Body of pancreas (tissue), 4 donors: ENCODE measurements around the gene DSCAM. TPM values are rescaled to one million over a fixed set of nuclear protein-coding genes. Genes with fewer than 3 reads are reported as not detected.

Experiments
- ATAC-seq: fragments of 150-250 bp; one replicate; pipeline ENCODE4 v1.9.1; 2016
- DNase-seq, 4 donors: peaks; one replicate each; pipeline ENCODE4 v3.0.0-alpha.2; 2019
- H3K27ac ChIP-seq, 4 donors: fragments of 200-600 bp; sonication (generic); 1 replicate in 3 of 4; 2 replicates in 1 of 4; pipeline versions ENCODE4 v1.5.1 to v1.6.1; 2016 to 2019; ENCODE audit warnings: mild to moderate bottlenecking in 1 of 4, mixed read lengths in 1 of 4, moderate library complexity in 1 of 4
- H3K27me3 ChIP-seq, 2 donors: fragments of 200-600 bp; sonication (generic); one replicate each; pipeline ENCODE4 v1.6.0; 2016; ENCODE audit warnings: mild to moderate bottlenecking in 1 of 2
- H3K36me3 ChIP-seq, 2 donors: fragments of 200-600 bp; sonication (generic); replicated peaks in 1 of 2; 2 replicates each; pipeline ENCODE4 v1.5.1; 2016; ENCODE audit warnings: low read depth in 2 of 2; ENCODE audit not compliant: insufficient read depth in 1 of 2
- H3K4me1 ChIP-seq: fragments of 200-600 bp; sonication (generic); one replicate; pipeline ENCODE4 v1.6.0; 2016
- H3K4me3 ChIP-seq, 2 donors: fragments of 200-600 bp; sonication (generic); 1 replicate in 1 of 2; 2 replicates in 1 of 2; pipeline ENCODE4 v1.5.1; 2016 to 2019
- H3K9me3 ChIP-seq, 3 donors: fragments of 200-600 bp; sonication (generic); 1 replicate in 2 of 3; 2 replicates in 1 of 3; pipeline ENCODE4 v1.5.1; 2016
- CTCF ChIP-seq, 7 experiments: fragments of 450-650 bp in 4 of 7; fragments of 200-600 bp in 3 of 7; sonication (generic) in 3 of 7; IDR thresholded peaks; one replicate each; pipeline ENCODE4 v1.5.1; 2016 to 2019; ENCODE audit warnings: antibody characterized with exemption in 7 of 7
- POLR2A ChIP-seq, 3 donors: fragments of 450-650 bp; IDR thresholded peaks; one replicate each; pipeline ENCODE4 v1.6.1; 2016; ENCODE audit warnings: antibody characterized with exemption in 3 of 3, mild to moderate bottlenecking in 2 of 3
- WGBS, 2 donors: methylation state at CpG; one replicate each; pipeline ENCODE4 v1.1.5; 2017; 5-methylcytosine and 5-hydroxymethylcytosine counted together
- intact Hi-C: fragments of 100-400 bp; cut with DNase I; formaldehyde crosslinking; loops from one replicate; pipeline ENCODE4 v1.15.1; 2023
- total RNA-seq, 2 donors: library from RNA; depleted of rRNA; stranded (reverse); fragments of >200 nt; gene quantifications; one replicate each; pipeline ENCODE4 v1.1.0, GENCODE V29; 2016

Gene DSCAM
- total RNA-seq, 2 donors from 2014 or later: 0.26 TPM; not detected in 1

- Histone ChIP-seq H3K27ac (no peak overlapping the region), H3K36me3 (no peaks in the 10 kb centered on the region), H3K27me3 (peaks cover 0 to 5% of the 10 kb centered on the region in 2 donors), H3K9me3 (no peaks in the 10 kb centered on the region), H3K4me1 (no peaks in the 10 kb centered on the region), H3K4me3 (no peak overlapping the region)
- no peak for TF ChIP-seq CTCF (IDR thresholded peaks at IDR 0.05)
- no peak for TF ChIP-seq POLR2A (IDR thresholded peaks at IDR 0.05)
- WGBS, 2 donors: 63 to 74% methylated on average over 4 of the region's 4 CpGs
- no peak for ATAC-seq
- intact Hi-C loops: no loop called here
- no peak for DNase-seq
These were observed 211.6 kb downstream of the DSCAM start for GRCh38 chr21:40635391-40635790.

GRCh38 chr21:40634141-40634540 is 212.8 kb downstream of the DSCAM start:
- ATAC-seq (no peak), DNase-seq (no peak)
- Histone ChIP-seq H3K36me3 (no peaks in the 10 kb centered on the region), H3K4me1 (no peaks in the 10 kb centered on the region), H3K4me3 (no peak overlapping the region), H3K27me3 (peaks cover 0 to 5% of the 10 kb centered on the region in 2 donors), H3K9me3 (no peaks in the 10 kb centered on the region), H3K27ac (no peak overlapping the region)
- WGBS, 2 donors: 79 to 86% methylated on average over 6 of the region's 6 CpGs
- TF ChIP-seq POLR2A (IDR thresholded peaks at IDR 0.05) (no peak), CTCF (IDR thresholded peaks at IDR 0.05) (no peak)
- intact Hi-C loops: no loop called here

- H3K9me3 ChIP-seq: no peaks in the 10 kb centered on the region
- no peaks in the 10 kb centered on the region for H3K4me1 ChIP-seq
- no peak overlapping the region for H3K4me3 ChIP-seq
- DNase-seq: no peak
- no peaks in the 10 kb centered on the region for H3K36me3 ChIP-seq
- TF ChIP-seq POLR2A (IDR thresholded peaks at IDR 0.05) (no peak), CTCF (IDR thresholded peaks at IDR 0.05) (no peak)
- WGBS, 2 donors: 62 to 70% methylated on average over 9 of the region's 9 CpGs
- H3K27ac ChIP-seq: no peak overlapping the region
- intact Hi-C loops: no loop called here
- ATAC-seq: no peak
- H3K27me3 ChIP-seq: peaks cover 0 to 4% of the 10 kb centered on the region in 2 donors
These were observed 213.9 kb downstream of the DSCAM start for GRCh38 chr21:40633048-40633447.

- Histone ChIP-seq H3K27ac (no peak overlapping the region), H3K9me3 (no peaks in the 10 kb centered on the region), H3K4me1 (no peaks in the 10 kb centered on the region), H3K27me3 (no peaks in the 10 kb centered on the region), H3K4me3 (no peak overlapping the region), H3K36me3 (no peaks in the 10 kb centered on the region)
- TF ChIP-seq POLR2A (IDR thresholded peaks at IDR 0.05): no peak
- ATAC-seq (no peak), DNase-seq (no peak)
- 66 to 67% methylated on average over 2 of the region's 2 CpGs for WGBS, 2 donors
- intact Hi-C loops: no loop called here
These were observed 215.7 kb downstream of the DSCAM start for GRCh38 chr21:40631211-40631610.

- intact Hi-C loops: no loop called here
- ATAC-seq (no peak), DNase-seq (no peak)
- TF ChIP-seq POLR2A (IDR thresholded peaks at IDR 0.05) (no peak), CTCF (IDR thresholded peaks at IDR 0.05) (no peak)
- Histone ChIP-seq H3K27me3 (no peaks in the 10 kb centered on the region), H3K9me3 (no peaks in the 10 kb centered on the region), H3K36me3 (no peaks in the 10 kb centered on the region), H3K4me1 (no peaks in the 10 kb centered on the region), H3K4me3 (no peak overlapping the region), H3K27ac (no peak overlapping the region)
- 86 to 87% methylated on average over 3 of the region's 3 CpGs for WGBS, 2 donors
These were observed 221.0 kb downstream of the DSCAM start for GRCh38 chr21:40625991-40626390.
